Measurements from ENCODE around the gene STAG1.
A peak's percentile ranks its signal among the peaks of the same experiment; 100 is the strongest.
"Not testable (repeated sequence)": the region's sequence is repeated elsewhere in the genome, so short reads cannot be mapped to it uniquely, and the experiment has no call there.

STAG1 gene

GRCh38 chr3:136758160-136759102 is 6.3 kb upstream of the STAG1 start:
- H3K9me3 ChIP-seq, H3K4me3 ChIP-seq, H3K4me1 ChIP-seq, H3K27me3 ChIP-seq, H3K36me3 ChIP-seq, H3K27ac ChIP-seq: not testable (repeated sequence)
- TF ChIP-seq, protein P1, sequence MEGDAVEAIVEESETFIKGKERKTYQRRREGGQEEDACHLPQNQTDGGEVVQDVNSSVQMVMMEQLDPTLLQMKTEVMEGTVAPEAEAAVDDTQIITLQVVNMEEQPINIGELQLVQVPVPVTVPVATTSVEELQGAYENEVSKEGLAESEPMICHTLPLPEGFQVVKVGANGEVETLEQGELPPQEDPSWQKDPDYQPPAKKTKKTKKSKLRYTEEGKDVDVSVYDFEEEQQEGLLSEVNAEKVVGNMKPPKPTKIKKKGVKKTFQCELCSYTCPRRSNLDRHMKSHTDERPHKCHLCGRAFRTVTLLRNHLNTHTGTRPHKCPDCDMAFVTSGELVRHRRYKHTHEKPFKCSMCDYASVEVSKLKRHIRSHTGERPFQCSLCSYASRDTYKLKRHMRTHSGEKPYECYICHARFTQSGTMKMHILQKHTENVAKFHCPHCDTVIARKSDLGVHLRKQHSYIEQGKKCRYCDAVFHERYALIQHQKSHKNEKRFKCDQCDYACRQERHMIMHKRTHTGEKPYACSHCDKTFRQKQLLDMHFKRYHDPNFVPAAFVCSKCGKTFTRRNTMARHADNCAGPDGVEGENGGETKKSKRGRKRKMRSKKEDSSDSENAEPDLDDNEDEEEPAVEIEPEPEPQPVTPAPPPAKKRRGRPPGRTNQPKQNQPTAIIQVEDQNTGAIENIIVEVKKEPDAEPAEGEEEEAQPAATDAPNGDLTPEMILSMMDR (IDR thresholded peaks at IDR 0.05): peak; percentile 11 to 19
- intact Hi-C loops (cut with DNase I; ENCODE audit: low total_unique reads): loop anchor here (5.0 to 10.0 kb wide), 3 partner anchors 106 to 571 kb away; partner anchors contain the start of gene NCK1
- DNase-seq: peak in 1 of 2 donors; percentile 38

DNA sequence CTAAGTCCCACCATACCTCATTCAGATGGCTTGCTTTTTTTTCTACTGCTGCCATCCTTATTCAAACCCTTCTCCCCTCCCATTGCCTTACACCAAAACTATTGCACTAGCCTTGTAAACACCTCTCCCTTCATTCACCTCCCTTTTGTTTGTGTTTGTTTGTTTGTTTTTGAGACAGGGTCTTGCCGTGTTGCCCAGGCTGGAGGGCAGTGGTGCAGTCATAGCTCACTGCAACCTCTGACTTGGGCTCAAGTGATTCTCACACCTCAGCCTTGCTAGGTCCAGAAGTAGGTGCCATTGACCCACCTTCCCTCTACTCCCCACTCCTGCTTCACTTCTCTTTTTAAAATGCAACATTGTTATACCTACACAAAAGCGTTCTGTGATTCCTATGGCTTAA is 3.0 kb upstream of the STAG1 start:
- Histone ChIP-seq H3K27me3 (no peaks in the 10 kb centered on the region), H3K4me3 (no peak overlapping the region), H3K36me3 (no peaks in the 10 kb centered on the region), H3K9me3 (no peaks in the 10 kb centered on the region), H3K4me1 (peaks cover 0 to 12% (median 9%) of the 10 kb centered on the region in 4 donors), H3K27ac (no peak overlapping the region)
- no peak for DNase-seq
- TF ChIP-seq, protein P1 (IDR thresholded peaks at IDR 0.05): no peak
- intact Hi-C loops (cut with DNase I; ENCODE audit: low total_unique reads): loop anchor here (5.0 to 10.0 kb wide), 3 partner anchors 110 to 568 kb away; partner anchors contain the start of gene NCK1

GRCh38 chr3:136753326-136753939 is 1.3 kb upstream of the STAG1 start:
- intact Hi-C loops (cut with DNase I; ENCODE audit: low total_unique reads): loop anchor here (2.0 to 10.0 kb wide), 3 partner anchors 111 to 556 kb away; partner anchors contain the start of genes MSL2, NCK1 and PCCB
- no peak for DNase-seq
- Histone ChIP-seq H3K4me1 (peaks cover 0 to 29% (median 22%) of the 10 kb centered on the region in 4 donors), H3K27ac (peak overlapping the region; percentile 94 to 95), H3K27me3 (no peaks in the 10 kb centered on the region), H3K9me3 (no peaks in the 10 kb centered on the region), H3K36me3 (no peaks in the 10 kb centered on the region), H3K4me3 (peak overlapping the region; percentile 77 to 91)
- TF ChIP-seq, protein P1 (IDR thresholded peaks at IDR 0.05): no peak

DNA sequence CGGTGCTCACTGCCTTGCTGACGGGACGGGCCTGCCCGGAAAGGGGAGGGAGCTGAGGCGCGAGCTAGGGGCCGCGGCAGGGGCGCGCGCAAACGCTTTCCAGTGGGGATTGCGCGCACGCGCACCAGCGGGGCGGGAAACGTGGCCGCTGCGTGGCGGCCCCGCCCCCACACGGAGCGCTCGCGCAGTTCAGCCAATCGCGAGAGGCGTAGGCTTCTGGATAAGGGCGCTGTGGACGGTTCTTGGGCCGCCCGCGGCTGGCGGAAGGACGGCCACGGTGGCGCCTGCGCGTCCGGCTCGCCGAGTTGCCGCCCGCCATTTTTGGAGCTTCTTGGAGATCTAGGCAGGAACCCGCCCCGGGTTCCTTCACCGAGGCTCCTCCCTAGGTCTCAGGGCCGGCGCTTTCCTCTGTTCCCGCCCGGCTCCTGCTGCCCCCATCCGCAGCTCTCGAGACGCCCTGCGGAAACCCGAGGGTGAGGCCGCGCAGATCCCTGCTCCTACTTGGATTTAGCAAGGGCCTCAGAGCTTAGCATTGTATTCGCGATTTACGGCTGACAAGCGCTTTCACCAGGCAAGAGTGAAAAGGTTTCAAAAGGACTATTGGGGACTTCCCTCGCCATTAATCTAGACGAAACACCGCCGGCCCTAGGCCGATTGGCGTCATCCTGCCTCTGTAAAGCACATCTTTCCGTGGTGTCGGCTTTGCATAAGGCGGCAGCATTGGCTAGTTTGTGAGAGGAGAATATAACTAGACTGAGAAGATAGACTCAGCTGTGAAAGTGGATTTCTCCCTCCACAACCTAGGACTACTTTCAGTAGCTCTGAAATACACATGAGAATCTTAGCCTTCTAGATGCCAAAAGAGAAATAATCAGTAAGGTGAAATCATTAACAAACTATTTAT is 496 bp upstream of the STAG1 start:
- H3K9me3 ChIP-seq: no peaks in the 10 kb centered on the region
- peak overlapping the region; percentile 77 to 91 for H3K4me3 ChIP-seq
- TF ChIP-seq, protein P1 (IDR thresholded peaks at IDR 0.05): peak in 1 of 2 experiments; percentile 97
- peak overlapping the region; percentile 95 to 98 for H3K27ac ChIP-seq
- intact Hi-C loops (cut with DNase I; ENCODE audit: low total_unique reads): loop anchor here (2.0 to 10.0 kb wide), 3 partner anchors 112 to 555 kb away; partner anchors contain the start of genes MSL2, NCK1 and PCCB
- H3K36me3 ChIP-seq: no peaks in the 10 kb centered on the region
- DNase-seq: peak; percentile 98 to 99
- peaks cover 0 to 35% (median 25%) of the 10 kb centered on the region in 4 donors for H3K4me1 ChIP-seq
- no peaks in the 10 kb centered on the region for H3K27me3 ChIP-seq

All from tibial artery (tissue), 4 donors.